Measurements from ENCODE around the gene RANBP3. TPM values are rescaled to one million over a fixed set of nuclear protein-coding genes. Genes with fewer than 3 reads are reported as not detected.

Gene RANBP3
- total and polyA plus RNA-seq, 2 experiments from 2014 or later: 40.2 to 98.3 TPM

DNA sequence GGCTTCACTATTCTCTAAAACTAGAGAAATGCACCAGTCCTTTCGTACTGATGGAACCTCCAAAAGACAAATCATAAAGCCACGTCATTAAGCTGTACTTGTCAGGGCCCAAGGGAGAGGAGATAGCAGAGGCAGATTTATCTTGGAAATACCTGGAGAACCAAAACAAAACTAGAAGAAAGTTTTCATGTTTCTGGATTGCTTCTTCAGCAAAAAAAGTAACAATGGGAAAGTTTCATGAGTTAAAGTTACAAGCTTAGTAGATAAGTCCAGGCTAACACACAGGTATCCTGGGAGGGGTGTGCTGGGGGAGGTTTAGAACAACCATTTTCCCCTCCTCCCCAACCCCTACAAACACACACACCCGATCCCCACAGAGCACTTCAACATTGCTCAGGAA is 21.6 kb downstream of the RANBP3 start (continued):
- TF ChIP-seq, protein P1, sequence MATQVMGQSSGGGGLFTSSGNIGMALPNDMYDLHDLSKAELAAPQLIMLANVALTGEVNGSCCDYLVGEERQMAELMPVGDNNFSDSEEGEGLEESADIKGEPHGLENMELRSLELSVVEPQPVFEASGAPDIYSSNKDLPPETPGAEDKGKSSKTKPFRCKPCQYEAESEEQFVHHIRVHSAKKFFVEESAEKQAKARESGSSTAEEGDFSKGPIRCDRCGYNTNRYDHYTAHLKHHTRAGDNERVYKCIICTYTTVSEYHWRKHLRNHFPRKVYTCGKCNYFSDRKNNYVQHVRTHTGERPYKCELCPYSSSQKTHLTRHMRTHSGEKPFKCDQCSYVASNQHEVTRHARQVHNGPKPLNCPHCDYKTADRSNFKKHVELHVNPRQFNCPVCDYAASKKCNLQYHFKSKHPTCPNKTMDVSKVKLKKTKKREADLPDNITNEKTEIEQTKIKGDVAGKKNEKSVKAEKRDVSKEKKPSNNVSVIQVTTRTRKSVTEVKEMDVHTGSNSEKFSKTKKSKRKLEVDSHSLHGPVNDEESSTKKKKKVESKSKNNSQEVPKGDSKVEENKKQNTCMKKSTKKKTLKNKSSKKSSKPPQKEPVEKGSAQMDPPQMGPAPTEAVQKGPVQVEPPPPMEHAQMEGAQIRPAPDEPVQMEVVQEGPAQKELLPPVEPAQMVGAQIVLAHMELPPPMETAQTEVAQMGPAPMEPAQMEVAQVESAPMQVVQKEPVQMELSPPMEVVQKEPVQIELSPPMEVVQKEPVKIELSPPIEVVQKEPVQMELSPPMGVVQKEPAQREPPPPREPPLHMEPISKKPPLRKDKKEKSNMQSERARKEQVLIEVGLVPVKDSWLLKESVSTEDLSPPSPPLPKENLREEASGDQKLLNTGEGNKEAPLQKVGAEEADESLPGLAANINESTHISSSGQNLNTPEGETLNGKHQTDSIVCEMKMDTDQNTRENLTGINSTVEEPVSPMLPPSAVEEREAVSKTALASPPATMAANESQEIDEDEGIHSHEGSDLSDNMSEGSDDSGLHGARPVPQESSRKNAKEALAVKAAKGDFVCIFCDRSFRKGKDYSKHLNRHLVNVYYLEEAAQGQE (IDR thresholded peaks at IDR 0.05; ENCODE audit: unreplicated experiment): no peak
- TF ChIP-seq CREB1 (CRISPR knock-in tag; IDR thresholded peaks at IDR 0.05; ENCODE audit: low read depth) (no peak), ZNF114 (CRISPR knock-in tag; IDR thresholded peaks at IDR 0.05) (no peak), EZH2 (IDR thresholded peaks at IDR 0.05; ENCODE audit: low read depth, unreplicated experiment) (no peak), EZH2phosphoT487 (IDR thresholded peaks at IDR 0.05; ENCODE audit: unreplicated experiment) (no peak), ETS1 (IDR thresholded peaks at IDR 0.05) (no peak)

- H3K36me3 Mint-ChIP-seq (ENCODE audit: low read depth): peaks cover 3% of the 10 kb centered on the region; the same call in 2 of the 3 replicates
- no peaks in the 10 kb centered on the region for H3K9me2 ChIP-seq (ENCODE audit: insufficient read depth)
- H3K4me1 ChIP-seq (ENCODE audit: insufficient read depth): peaks cover 82% of the 10 kb centered on the region
- H3K27ac Mint-ChIP-seq: no peak overlapping the region
- no peaks in the 10 kb centered on the region for H3K9me3 Mint-ChIP-seq
- peaks cover 6% of the 10 kb centered on the region; the same call in 1 of the 2 replicates for H3F3A ChIP-seq (replicated peaks; ENCODE audit: low read depth)
- peaks cover 25% of the 10 kb centered on the region for H3K27me3 Mint-ChIP-seq (ENCODE audit: insufficient read depth, low read depth, poor library complexity)
- peak overlapping the region; percentile 78 for H3K27ac ChIP-seq (ENCODE audit: low read depth)
- H4K20me1 ChIP-seq (replicated peaks; ENCODE audit: insufficient read depth): peaks cover 63% of the 10 kb centered on the region
- peak overlapping the region; percentile 43; the same call in 1 of the 2 replicates for H3K4me2 ChIP-seq
- no peaks in the 10 kb centered on the region for H3K27me3 ChIP-seq (ENCODE audit: insufficient read depth)
- H2AFZ ChIP-seq: no peak overlapping the region
- no peak overlapping the region for H3K4me3 ChIP-seq
- DNase-seq (ENCODE audit: low spot score) (no peak), ATAC-seq (no peak)
- peaks cover 1% of the 10 kb centered on the region; the same call in 1 of the 2 replicates for H3K36me3 ChIP-seq (ENCODE audit: insufficient read depth)
- H3K4me1 Mint-ChIP-seq: peaks cover 91% of the 10 kb centered on the region
- H3K79me2 ChIP-seq (replicated peaks; ENCODE audit: insufficient read depth): peaks cover 97% of the 10 kb centered on the region
- no peak overlapping the region for H3K4me3 Mint-ChIP-seq
- no peak for TF ChIP-seq NANOG (IDR thresholded peaks at IDR 0.05; ENCODE audit: borderline replicate concordance)
- TF ChIP-seq JUNB (IDR thresholded peaks at IDR 0.05; ENCODE audit: unreplicated experiment): no peak
- TF ChIP-seq EZH2phosphoT487 (IDR thresholded peaks at IDR 0.05; ENCODE audit: unreplicated experiment): no peak
- TF ChIP-seq ETS1 (IDR thresholded peaks at IDR 0.05): no peak
- TF ChIP-seq ZNF331 (CRISPR knock-in tag; IDR thresholded peaks at IDR 0.05; ENCODE audit: low read depth): no peak
- no peak for TF ChIP-seq ZNF462 (CRISPR knock-in tag; IDR thresholded peaks at IDR 0.05)
- TF ChIP-seq STAT1 (IDR thresholded peaks at IDR 0.05; ENCODE audit: unreplicated experiment): no peak
- TF ChIP-seq ZNF114 (CRISPR knock-in tag; IDR thresholded peaks at IDR 0.05): no peak
- no peak for TF ChIP-seq EZH2 (IDR thresholded peaks at IDR 0.05; ENCODE audit: low read depth, unreplicated experiment)
These were observed 22.4 kb downstream of the RANBP3 start for GRCh38 chr19:5955636-5955935.
